ENCODE data around the gene HEATR5A.

Gene HEATR5A

DNA sequence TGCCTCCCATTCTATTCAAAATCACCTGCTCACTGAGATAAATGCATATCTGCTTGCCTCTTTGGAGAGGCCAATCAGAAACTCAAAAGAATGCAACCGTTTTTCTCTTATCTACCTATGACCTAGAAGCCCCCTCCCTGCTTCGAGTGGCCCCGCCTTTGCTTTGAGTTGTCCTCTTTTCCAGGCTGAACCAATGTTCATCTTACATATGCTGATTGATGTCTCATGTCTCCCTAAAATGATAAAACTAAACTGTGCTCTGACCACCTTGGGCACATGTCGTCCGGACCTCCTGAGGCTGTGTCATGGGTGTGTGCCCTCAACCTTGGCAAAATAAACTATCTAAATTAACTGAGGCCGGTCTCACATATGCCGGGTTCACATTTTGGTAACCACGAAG lies 148.7 kb downstream of the HEATR5A start:
- H3K36me3 ChIP-seq (ENCODE audit: control insufficient read depth, insufficient read depth, low read length): no peaks in the 10 kb centered on the region
- DNase-seq (ENCODE audit: extremely low read depth, insufficient read length): no peak
- H3K4me3 ChIP-seq (replicated peaks; ENCODE audit: low read depth, low read length): no peak overlapping the region
- H3K27me3 ChIP-seq (replicated peaks; ENCODE audit: control insufficient read depth, insufficient read depth, low read length): no peaks in the 10 kb centered on the region
- TF ChIP-seq, protein P1, sequence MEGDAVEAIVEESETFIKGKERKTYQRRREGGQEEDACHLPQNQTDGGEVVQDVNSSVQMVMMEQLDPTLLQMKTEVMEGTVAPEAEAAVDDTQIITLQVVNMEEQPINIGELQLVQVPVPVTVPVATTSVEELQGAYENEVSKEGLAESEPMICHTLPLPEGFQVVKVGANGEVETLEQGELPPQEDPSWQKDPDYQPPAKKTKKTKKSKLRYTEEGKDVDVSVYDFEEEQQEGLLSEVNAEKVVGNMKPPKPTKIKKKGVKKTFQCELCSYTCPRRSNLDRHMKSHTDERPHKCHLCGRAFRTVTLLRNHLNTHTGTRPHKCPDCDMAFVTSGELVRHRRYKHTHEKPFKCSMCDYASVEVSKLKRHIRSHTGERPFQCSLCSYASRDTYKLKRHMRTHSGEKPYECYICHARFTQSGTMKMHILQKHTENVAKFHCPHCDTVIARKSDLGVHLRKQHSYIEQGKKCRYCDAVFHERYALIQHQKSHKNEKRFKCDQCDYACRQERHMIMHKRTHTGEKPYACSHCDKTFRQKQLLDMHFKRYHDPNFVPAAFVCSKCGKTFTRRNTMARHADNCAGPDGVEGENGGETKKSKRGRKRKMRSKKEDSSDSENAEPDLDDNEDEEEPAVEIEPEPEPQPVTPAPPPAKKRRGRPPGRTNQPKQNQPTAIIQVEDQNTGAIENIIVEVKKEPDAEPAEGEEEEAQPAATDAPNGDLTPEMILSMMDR (IDR thresholded peaks at IDR 0.05; ENCODE audit: insufficient read depth, low read length, poor library complexity, severe bottlenecking): no peak

DNA sequence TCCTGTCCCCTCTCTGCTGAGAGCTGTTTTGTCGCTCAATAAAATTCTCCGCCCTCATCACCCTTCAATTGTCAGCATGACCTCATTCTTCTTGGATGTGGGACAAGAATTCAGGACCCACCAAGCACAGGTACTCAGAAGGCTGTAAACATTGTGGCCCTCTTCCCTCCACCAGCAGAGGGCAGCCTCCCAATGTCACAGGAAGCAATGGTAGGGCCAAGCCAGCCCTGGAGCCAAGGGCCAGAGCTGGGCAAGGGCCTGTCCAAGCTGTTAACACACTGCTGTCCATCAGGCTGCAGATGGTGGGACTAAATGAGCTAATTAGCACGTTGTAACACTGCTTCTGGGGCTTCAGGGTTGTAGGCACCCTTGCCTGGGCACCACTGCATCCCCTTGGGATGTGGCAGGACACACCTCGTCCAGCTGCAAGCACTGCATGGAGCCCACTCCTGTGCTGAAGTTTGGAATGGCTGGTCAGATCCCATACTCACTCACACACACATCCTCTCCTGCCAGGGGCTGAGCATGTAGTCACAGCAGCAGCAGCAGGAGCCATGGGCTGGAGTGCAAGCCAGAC lies 150.1 kb downstream of the HEATR5A start:
- Histone ChIP-seq H3K27me3 (replicated peaks; ENCODE audit: control insufficient read depth, insufficient read depth, low read length) (no peaks in the 10 kb centered on the region), H3K36me3 (ENCODE audit: control insufficient read depth, insufficient read depth, low read length) (no peaks in the 10 kb centered on the region), H3K4me3 (replicated peaks; ENCODE audit: low read depth, low read length) (no peak overlapping the region)
- DNase-seq (ENCODE audit: extremely low read depth, insufficient read length): no peak
- TF ChIP-seq, protein P1 (IDR thresholded peaks at IDR 0.05; ENCODE audit: insufficient read depth, low read length, poor library complexity, severe bottlenecking): peak; percentile 60

DNA sequence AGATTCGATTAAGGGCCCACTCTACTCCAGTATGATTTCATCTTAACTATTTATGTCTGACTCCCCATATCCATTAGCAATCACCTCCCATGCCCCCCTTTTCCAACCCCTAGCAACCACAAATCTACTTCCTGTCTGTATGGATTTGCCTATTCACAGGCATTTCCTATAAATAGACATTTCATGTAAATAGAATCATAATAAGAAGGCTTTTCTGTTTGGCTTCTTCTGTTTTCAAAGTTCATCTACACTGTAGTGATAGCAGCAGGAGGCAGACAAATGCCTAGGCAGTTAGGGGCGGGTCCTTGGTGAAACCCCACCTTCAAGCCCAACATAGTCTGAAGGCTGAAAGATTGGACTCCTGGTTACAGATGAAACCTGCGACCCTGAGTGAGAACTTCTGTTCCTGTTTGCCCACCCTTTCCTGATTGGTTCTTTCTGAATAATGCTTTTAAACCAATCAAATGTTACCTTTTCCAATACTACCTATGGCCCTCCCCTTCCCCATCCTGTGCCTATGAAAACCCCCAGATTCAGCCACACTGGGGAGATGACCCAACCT lies 150.6 kb downstream of the HEATR5A start:
- TF ChIP-seq, protein P1 (IDR thresholded peaks at IDR 0.05; ENCODE audit: insufficient read depth, low read length, poor library complexity, severe bottlenecking): no peak
- Histone ChIP-seq H3K36me3 (ENCODE audit: control insufficient read depth, insufficient read depth, low read length) (no peaks in the 10 kb centered on the region), H3K4me3 (replicated peaks; ENCODE audit: low read depth, low read length) (no peak overlapping the region), H3K27me3 (replicated peaks; ENCODE audit: control insufficient read depth, insufficient read depth, low read length) (no peaks in the 10 kb centered on the region)
- DNase-seq (ENCODE audit: extremely low read depth, insufficient read length): no peak

DNA sequence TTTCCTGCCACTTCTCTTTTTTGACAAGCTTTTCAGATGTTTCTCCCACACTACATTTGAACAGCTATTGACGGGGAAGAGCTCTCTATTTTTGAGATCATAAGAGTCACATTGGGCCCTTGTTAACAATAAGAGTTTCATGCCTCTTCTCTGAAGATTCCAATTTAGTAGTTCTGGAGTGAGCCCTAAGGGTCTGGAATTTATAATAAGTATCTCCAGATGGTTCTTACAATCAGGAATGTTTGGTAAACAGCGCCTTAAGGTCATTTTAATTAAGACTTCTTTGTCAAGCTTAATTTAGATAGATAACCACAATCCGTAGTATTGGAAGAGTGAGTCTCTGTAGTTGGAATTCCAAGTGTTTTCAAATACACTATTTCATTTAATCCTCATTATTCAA lies 152.1 kb downstream of the HEATR5A start:
- TF ChIP-seq, protein P1 (IDR thresholded peaks at IDR 0.05; ENCODE audit: insufficient read depth, low read length, poor library complexity, severe bottlenecking): no peak

DNA sequence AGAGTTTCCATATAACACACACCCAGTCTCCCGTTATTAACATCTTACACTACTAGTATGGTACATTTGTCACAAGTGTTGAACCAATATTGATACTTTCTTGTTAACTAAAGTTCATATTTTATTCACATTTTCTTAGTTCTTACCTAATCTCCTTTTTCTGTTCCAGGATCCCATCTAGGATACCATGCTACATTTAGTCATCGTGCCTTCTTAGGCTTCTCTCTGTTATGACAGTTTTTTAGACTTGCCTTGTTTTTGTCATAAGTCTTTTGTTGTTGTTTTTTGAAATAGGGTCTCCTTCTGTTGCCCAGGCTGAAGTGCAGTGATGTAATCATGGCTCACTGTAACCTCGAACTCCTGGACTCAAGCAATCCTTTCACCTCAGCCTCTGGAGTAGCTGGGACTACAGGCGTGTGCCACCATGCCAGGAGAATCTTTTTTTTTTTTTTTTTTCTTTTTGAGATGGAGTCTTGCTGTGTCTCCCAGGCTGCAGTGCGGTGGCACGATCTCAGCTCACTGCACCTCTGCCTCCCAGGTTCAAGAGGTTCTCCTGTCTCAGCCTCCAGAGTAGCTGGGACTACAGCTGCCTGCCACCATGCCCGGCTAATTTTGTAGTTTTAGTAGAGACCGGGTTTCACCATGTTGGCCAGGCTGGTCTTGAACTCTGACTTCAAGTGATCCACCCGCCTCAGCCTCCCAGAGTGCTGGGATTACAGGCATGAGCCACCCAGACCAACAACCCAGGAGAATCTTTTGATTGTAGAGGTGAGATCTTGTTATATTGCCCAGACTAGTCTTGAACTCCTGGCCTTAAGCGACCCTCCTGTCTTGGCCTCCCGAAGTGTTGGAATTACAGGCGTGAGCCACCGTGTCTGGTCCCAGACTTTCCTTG lies 153.7 kb downstream of the HEATR5A start:
- no peak overlapping the region for H3K4me3 ChIP-seq (replicated peaks; ENCODE audit: low read depth, low read length)
- DNase-seq (ENCODE audit: extremely low read depth, insufficient read length): no peak
- H3K27me3 ChIP-seq (replicated peaks; ENCODE audit: control insufficient read depth, insufficient read depth, low read length): no peaks in the 10 kb centered on the region
- H3K36me3 ChIP-seq (ENCODE audit: control insufficient read depth, insufficient read depth, low read length): no peaks in the 10 kb centered on the region
- TF ChIP-seq, protein P1 (IDR thresholded peaks at IDR 0.05; ENCODE audit: insufficient read depth, low read length, poor library complexity, severe bottlenecking): no peak

More for the DNA sequence above, 152.1 kb downstream of the HEATR5A start:
- no peak for DNase-seq (ENCODE audit: extremely low read depth, insufficient read length)
- Histone ChIP-seq H3K27me3 (replicated peaks; ENCODE audit: control insufficient read depth, insufficient read depth, low read length) (no peaks in the 10 kb centered on the region), H3K4me3 (replicated peaks; ENCODE audit: low read depth, low read length) (no peak overlapping the region), H3K36me3 (ENCODE audit: control insufficient read depth, insufficient read depth, low read length) (no peaks in the 10 kb centered on the region)
